H7 (cell line): ENCODE results near the gene FGFRL1. TPM values are rescaled to one million over a fixed set of nuclear protein-coding genes. Genes with fewer than 3 reads are reported as not detected.
A peak's percentile ranks its signal among the peaks of the same experiment; 100 is the strongest.

ENCODE experiments used
- DNase-seq: peaks from one replicate; pipeline ENCODE4 v3.0.0; 2012
- H3K27me3 ChIP-seq: 2 replicates; pipeline ENCODE4 v1.6.0; 2011; ENCODE audit warnings: mild to moderate bottlenecking, low read length; ENCODE audit not compliant: control insufficient read depth, insufficient read depth
- H3K36me3 ChIP-seq: replicated peaks from 2 replicates; pipeline ENCODE4 v1.5.1; 2011; ENCODE audit warnings: low read length; ENCODE audit not compliant: control insufficient read depth, insufficient read depth
- H3K4me3 ChIP-seq: 2 replicates; pipeline ENCODE4 v1.5.1; 2011; ENCODE audit warnings: low read depth, mild to moderate bottlenecking, control low read depth, low read length, moderate library complexity; ENCODE audit not compliant: insufficient read depth
- total RNA-seq: library from RNA; depleted of rRNA; stranded (reverse); fragments of >200 nt; shearing (Covaris generic); gene quantifications from 2 replicates; pipeline ENCODE4 v1.2.3, GENCODE V29; 2014

FGFRL1 gene
- total RNA-seq, 1 experiment from 2014 or later: 39.1 TPM

DNA sequence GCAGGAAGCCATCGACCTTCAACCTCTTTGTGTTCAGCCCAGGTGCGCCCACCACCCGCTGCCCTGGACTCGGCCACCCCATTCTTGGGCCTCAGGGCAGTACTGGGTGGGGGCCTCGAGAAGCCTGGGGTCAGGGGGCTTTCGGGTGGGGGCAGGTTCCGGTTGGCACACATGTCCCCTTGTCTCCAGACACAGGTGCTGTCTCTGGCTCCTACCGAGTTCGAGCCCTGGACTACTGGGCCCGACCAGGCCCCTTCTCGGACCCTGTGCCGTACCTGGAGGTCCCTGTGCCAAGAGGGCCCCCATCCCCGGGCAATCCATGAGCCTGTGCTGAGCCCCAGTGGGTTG is 7.4 kb upstream of the FGFRL1 start:
- Histone ChIP-seq H3K36me3 (no peaks in the 10 kb centered on the region), H3K4me3 (no peak overlapping the region), H3K27me3 (peaks cover 42% of the 10 kb centered on the region)
- DNase-seq: no peak

DNA sequence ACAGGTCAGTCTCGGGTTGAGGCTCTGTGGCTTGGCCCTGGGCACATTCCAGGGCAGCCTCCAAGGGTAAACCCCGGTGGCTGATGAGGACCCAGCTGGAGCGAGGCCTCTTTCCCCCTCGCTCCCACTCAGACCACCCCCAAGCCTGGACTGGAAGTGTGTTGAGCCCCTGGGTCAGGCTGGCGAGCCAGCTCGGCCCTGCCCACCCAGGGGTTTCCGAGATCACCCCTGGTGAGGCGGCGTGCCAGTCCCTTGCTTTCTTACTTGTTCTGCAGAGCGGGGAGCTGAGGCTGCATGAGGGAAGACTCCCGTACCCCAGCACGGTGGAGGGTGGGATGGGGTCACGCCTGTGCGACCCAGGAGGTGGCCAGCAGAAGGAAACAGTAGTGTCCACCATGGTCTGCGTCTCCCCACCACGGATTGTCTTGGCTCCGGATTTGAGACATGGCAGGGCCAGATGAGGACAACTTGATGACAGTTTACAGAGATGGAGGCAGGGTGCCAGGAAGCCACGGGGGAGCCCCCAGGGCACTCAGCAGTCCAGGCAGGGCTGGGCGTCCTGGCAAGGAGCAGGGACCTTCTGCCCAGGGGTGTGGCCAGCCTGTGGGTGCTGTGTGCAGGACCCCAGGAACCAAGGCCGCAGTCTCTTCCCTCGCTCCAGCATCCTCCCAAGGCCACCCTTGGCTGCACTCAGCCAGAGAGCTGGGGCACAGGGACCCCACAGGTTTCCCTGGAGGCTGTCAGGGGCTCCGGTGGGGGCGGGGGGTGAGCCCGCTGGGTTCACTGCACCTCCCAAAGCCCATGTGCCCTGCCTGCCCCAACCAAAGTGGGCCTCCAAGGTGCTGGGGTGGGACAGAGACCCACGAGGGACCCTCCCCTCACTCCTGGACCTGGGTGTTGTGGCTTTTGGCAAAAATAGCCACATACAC is 6.6 kb upstream of the FGFRL1 start:
- Histone ChIP-seq H3K36me3 (no peaks in the 10 kb centered on the region), H3K4me3 (no peak overlapping the region), H3K27me3 (peaks cover 44% of the 10 kb centered on the region)
- no peak for DNase-seq

DNA sequence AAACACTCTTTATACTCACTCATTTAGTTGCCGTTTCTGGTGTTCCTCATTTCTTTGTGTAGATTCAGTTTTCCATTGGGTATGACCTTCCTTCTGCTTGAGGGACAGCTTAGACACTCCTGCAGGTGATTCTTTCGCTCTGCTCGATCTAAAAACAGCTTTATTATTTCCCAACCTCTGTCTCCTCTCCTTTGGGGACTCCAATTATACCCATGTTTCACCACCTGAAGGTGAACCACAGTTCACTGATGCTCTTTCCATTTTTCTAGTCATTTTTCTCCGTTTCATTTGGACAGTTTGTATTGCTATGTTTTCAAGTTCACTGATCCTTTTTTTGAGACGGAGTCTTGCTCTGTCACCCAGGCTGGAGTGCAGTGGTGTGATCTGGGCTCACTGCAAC is 4.6 kb upstream of the FGFRL1 start:
- no peak for DNase-seq
- Histone ChIP-seq H3K27me3 (peaks cover 50% of the 10 kb centered on the region), H3K4me3 (no peak overlapping the region), H3K36me3 (no peaks in the 10 kb centered on the region)

DNA sequence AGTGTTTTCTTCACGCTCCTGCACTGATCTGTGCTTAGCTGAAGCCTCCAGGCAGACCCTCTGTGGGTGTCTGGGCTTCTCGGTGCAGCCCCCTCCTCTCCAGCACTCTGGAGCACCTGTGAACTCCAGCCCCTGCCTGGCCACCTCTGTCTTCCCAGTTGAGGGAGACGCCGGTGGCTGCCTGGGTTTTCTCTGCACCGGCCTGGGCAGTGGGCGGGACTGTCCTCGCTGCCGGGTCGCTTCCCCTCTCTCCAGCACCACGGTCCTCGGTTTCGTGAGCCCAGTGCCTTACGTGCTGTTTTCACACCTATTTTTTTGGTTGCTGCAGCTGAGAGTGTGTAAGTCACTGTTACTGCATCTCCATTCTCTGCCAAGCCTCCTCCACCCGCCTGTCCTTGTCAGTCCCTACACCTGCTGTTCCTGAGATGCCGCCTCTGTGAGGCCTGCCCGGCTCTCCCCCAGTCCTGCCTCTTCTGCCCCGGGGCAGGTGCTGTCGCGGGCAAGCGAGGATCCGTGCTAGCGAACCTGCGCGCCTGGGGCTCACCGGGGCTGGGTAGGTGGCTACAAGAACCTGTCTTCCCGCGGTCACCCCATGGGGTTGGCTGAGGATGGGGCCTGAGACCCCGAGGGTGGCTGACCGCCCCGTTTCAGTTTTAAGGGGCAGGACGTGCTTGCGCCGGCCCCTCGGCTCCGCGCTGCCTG is 2.4 kb upstream of the FGFRL1 start:
- H3K4me3 ChIP-seq: peak overlapping the region; percentile 49
- DNase-seq: no peak
- H3K36me3 ChIP-seq: no peaks in the 10 kb centered on the region; the same call in 1 of the 2 replicates
- H3K27me3 ChIP-seq: peaks cover 32% of the 10 kb centered on the region

DNA sequence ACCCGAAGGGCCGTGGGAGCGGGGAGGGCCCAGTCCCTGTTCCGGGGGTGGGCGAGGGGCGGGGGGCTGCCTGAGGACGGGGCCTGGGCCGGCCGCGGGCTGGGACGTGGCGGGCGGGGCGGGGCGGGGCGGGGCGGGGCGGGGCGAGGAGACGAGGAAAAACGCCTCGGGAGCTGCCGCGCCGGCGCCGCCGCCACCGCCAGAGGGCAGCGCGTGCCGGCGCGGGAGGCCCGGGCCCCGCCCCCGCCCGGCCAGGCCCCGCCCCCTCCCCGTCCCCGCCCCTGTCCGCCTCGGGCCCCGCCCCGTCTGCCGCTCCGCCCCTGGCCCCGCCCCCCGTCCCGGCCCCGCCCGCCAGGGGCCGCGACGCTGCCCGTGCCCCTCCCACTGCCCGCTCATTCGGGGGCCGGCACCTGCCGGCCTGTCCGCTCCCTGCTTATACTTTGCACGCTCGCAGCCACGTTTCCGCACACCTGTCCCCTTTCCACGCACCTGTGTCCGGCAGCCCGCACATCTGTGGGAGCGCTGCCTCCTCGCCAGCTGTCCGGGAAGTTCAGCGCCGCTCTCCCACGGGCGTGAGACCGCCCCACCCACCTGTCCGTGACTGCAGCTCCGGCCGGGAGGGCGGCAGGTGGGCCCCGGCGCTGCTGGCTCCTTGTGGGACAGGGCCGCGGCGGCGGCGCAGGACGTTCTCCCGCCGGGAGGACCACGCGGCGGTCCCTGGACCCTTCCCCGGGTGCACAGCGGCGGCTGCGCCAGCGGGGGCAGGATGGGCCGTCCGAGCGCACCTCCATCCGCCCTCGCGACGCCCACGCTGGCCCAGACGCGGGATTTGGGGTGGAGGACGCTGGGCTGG is 1.7 kb upstream of the FGFRL1 start:
- peak; percentile 99 for DNase-seq
- no peaks in the 10 kb centered on the region; the same call in 1 of the 2 replicates for H3K36me3 ChIP-seq
- H3K27me3 ChIP-seq: peaks cover 30% of the 10 kb centered on the region

DNA sequence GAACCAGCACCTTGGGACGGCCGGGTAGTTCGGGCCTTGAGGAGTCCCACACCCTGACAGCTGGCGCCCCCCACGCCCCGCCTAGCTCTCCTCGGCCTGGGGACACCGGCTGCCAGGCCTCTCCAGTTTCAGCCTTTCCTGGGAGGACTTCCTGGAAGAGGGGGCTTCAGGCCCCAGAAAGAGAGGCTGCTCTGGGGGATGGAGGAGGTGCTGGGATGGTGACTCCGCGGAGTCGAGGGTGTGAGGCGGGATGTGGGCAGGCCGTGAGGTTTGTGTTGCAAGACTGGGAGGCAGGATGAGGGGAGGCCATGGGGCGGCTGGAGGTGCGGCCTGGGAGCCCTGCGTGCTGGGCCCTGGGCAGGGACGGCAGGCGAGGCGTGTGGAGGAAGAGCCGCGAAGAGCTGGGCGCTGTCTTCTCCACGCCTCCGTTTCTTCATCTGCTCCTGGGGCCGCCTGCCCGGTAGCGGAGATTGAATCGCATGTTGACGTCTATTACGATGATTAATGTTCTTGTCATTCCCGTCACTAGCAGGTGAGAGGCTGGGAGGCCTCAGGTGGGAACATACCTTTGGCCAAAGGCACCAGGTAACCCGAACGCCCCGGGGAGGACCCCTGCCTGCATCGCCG is 918 bp upstream of the FGFRL1 start:
- Histone ChIP-seq H3K4me3 (peak overlapping the region; percentile 42), H3K27me3 (peaks cover 30% of the 10 kb centered on the region), H3K36me3 (no peaks in the 10 kb centered on the region; the same call in 1 of the 2 replicates)
- no peak for DNase-seq

More for the DNA sequence above, 1.7 kb upstream of the FGFRL1 start:
- H3K4me3 ChIP-seq: peak overlapping the region; percentile 49

DNA sequence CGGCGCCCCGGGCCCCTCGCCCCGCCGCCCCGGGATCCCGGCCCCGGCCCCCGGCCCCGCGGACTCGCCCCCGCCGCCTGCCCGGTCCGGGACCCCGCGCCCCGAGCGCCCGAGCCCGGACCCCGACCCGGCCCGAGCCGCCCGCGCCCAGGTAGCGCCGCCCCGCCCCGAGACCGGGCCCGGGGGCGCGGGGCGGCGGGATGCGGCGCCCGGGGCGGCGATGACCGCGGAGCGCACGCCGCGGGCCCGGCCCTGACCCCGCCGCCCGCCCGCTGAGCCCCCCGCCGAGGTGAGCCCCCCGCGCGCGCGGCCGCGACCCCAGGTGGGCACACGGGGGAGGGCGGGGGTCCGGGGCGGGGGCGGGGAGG is 224 bp downstream of the FGFRL1 start:
- Histone ChIP-seq H3K27me3 (peaks cover 29% of the 10 kb centered on the region), H3K4me3 (no peak overlapping the region; the same call in 1 of the 2 replicates), H3K36me3 (no peaks in the 10 kb centered on the region; the same call in 1 of the 2 replicates)
- DNase-seq: no peak

DNA sequence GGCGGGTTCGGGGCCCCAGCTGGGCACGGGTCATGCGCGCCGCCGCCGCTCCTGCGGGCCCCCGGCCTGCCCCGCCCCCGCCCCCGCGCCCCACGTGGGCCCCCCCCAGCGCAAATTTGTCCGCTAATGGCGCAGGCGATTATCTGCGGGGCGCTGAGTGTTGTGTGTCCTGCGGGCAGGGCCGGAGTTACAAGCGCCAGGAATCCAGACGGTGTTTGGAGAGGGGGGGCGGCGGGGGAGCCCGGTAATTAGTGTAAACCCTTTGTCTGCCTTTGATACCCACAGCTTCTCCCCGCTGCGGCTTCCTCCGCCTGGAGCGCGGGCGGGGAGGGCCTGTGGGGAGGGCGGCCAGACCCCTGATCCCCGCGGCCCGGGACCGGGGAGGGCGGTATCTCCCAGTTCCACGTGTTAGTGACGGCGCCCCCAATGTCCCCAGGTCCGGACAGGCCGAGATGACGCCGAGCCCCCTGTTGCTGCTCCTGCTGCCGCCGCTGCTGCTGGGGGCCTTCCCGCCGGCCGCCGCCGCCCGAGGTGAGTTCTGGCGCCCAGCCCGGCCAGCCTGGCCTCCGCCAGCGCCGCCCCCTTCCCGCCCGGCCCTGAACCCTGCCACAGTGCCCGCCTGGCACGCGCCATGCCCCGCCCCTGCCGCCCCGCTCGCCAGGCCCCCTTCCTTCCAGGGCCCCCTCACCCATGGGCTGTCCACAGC is 761 bp downstream of the FGFRL1 start:
- Histone ChIP-seq H3K36me3 (no peaks in the 10 kb centered on the region; the same call in 1 of the 2 replicates), H3K27me3 (peaks cover 27% of the 10 kb centered on the region), H3K4me3 (peak overlapping the region; percentile 43)
- DNase-seq: peak; percentile 89

DNA sequence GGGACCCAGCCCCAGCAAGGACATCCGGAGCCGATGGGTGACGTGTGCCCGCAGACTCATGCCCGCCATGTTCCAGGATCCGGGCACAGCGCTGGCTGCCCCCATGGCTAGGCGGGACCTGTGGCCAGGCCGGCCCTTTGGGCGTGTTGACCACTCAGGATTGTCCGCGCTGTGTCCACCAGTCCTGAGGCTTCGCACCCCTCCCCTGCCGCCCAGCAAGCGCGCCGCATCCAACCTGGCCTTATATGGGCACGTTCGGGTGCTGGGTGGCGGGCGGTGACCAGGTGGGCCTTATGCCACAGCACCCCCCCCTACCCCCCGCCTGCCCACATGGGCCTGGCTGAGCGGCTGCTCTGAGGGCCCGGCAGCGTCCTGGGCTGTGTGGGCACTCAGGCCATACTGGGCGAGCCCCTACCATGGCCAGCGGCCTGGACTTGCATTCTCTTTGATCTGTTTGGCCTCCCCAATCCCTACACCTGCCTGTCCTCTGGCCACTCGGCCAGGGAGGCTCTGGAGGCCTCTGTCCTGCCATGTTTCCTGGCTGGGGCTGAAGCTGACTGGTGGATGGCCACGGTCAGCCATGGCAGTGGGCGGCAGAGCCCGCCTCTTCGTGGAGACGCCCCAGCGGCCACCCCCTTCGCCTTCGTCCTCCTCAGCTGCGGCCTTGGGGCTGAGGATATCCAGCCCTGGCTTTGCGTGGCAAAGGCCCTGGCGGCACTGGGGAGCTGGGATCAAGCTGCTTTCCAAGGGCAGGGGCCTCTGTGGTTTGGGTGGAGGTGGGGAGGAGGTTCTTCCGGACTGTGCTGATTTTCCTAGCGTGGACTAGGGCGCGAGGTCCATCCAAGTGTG is 2.0 kb downstream of the FGFRL1 start:
- DNase-seq: no peak
- H3K4me3 ChIP-seq: no peak overlapping the region
- no peaks in the 10 kb centered on the region; the same call in 1 of the 2 replicates for H3K36me3 ChIP-seq
- H3K27me3 ChIP-seq: peaks cover 23% of the 10 kb centered on the region

DNA sequence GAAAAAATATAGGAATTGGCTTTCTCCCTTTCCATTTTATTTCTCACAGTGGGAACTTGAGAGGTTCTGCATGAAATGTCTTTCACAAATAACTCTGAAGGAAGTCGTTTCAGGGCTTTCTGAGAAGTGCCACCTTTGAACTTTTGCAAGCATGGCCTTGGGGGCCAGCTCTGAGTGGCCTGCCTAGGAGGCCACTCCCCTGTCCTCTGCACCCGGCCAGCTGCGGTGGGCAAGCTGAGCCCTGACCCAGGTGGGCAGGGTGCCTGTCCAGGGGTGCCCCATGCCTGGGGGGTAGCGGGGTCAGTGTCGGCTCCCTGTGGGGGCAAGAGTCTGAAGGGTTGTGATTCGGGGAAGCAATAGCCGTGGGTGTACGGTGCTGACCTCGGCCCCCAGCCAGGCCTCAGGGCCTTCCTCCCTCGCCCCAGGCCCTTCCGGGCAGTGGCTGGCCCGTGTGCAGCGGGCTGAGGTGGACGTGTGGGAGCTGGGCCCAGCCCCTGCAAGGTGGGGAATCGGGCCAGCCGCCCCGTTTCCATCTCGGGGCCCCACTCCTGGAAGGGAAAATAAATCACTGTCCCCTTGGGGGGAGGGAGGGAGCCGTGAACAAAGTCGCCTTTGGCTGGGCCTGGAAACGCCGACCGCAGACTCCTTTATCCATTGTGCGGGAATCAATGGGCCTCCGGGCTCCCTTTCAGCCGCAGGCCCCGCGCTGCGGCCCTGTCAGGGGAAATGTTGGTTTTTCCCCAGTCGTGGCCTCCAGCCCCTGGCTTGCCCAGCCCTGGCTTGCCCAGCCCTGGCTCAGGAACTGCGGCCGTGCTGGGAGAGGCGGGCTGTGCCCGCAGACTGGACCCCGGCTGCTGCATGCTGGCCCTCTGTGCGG is 3.1 kb downstream of the FGFRL1 start:
- peaks cover 14% of the 10 kb centered on the region for H3K27me3 ChIP-seq
- H3K4me3 ChIP-seq: no peak overlapping the region
- H3K36me3 ChIP-seq: no peaks in the 10 kb centered on the region; the same call in 1 of the 2 replicates
- DNase-seq: no peak

DNA sequence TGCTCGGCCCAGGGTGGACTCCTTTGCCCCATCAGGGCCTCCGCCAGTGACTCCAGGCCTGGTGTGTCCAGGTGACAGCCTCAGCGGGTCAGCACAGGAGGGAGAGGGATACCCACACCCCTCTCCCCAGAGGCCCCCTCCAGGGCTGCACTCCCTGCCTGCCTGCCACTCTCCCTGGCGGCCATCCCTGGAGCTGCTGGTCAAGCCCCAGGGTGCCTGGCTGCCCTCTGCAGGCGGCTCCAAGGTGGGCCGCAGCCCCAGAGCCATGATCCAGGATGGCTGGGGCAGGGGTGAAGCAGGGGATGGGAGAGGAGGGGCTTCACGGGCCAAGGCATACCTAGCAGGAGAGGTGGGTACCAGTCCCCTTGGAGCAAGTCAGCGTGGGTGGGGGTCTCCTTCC is 3.8 kb downstream of the FGFRL1 start:
- no peaks in the 10 kb centered on the region; the same call in 1 of the 2 replicates for H3K36me3 ChIP-seq
- H3K27me3 ChIP-seq: peaks cover 10% of the 10 kb centered on the region
- no peak for DNase-seq
- H3K4me3 ChIP-seq: no peak overlapping the region

DNA sequence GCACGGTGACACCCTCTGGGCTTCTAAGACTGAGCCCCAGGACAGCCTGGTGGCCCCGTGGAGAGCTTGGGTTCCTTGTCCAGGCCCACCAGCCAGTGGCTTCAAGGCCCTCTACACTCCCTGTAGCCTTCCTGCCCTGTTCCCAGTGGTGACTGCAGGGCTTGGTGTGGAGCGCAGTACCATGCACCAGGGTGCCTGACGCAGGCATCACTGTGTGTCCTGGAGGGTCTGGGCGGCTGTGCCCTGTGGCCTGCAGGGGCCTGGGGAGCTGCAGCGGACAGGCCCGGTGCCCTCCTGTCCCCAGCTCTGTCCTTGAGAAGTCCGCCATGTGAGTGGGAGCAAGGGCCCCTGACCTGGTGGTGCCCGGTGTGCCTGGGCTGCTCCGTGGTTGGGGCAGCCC is 4.3 kb downstream of the FGFRL1 start:
- H3K27me3 ChIP-seq: peaks cover 4% of the 10 kb centered on the region
- no peaks in the 10 kb centered on the region; the same call in 1 of the 2 replicates for H3K36me3 ChIP-seq
- H3K4me3 ChIP-seq: no peak overlapping the region
- DNase-seq: no peak
